Sigmoid colon (tissue), 7 donors: Measurements from ENCODE around the gene EFNA2. TPM values are rescaled to one million over a fixed set of nuclear protein-coding genes. Genes with fewer than 3 reads are reported as not detected.
A peak's percentile ranks its signal among the peaks of the same experiment; 100 is the strongest.

Experiments
- DNase-seq: peaks from one replicate; pipeline ENCODE4 v3.0.0-alpha.2; 2019
- H3K27ac ChIP-seq, 4 donors: fragments of 200-600 bp; sonication (generic); one replicate each; pipeline ENCODE4 v1.5.1; 2016 to 2019; ENCODE audit warnings: mild to moderate bottlenecking in 1 of 4
- H3K27me3 ChIP-seq, 3 donors: fragments of 200-600 bp; sonication (generic); one replicate each; pipeline ENCODE4 v1.5.1; 2019; ENCODE audit warnings: mild to moderate bottlenecking in 1 of 3
- H3K36me3 ChIP-seq, 4 donors: fragments of 200-600 bp; sonication (generic); one replicate each; pipeline ENCODE4 v1.5.1; 2016 to 2019
- H3K4me1 ChIP-seq, 4 donors: fragments of 200-600 bp; sonication (generic); one replicate each; pipeline ENCODE4 v1.5.1; 2017 to 2019
- H3K4me3 ChIP-seq, 4 donors: fragments of 200-600 bp; sonication (generic); one replicate each; pipeline ENCODE4 v1.5.1; 2017 to 2019; ENCODE audit warnings: mild to moderate bottlenecking in 2 of 4, moderate library complexity in 1 of 4
- H3K9me3 ChIP-seq, 4 donors: fragments of 200-600 bp in 3 of 4; sonication (generic) in 3 of 4; one replicate each; pipeline versions ENCODE4 v1.5.1 to v1.6.1; 2013 to 2019
- EP300 ChIP-seq, 4 donors: sonication (generic); formaldehyde crosslinking; IDR thresholded peaks; one replicate each; pipeline ENCODE4 v1.6.1; 2017; ENCODE audit warnings: antibody characterized with exemption in 4 of 4
- POLR2A ChIP-seq, 2 donors: fragments of 450-650 bp; IDR thresholded peaks; one replicate each; pipeline ENCODE4 v1.6.1; 2016; ENCODE audit warnings: antibody characterized with exemption in 2 of 2, mild to moderate bottlenecking in 2 of 2, moderate library complexity in 2 of 2
- POLR2AphosphoS5 ChIP-seq, 4 donors: sonication (generic); formaldehyde crosslinking; IDR thresholded peaks; one replicate each; pipeline ENCODE4 v1.6.1; 2017; ENCODE audit warnings: antibody characterized with exemption in 4 of 4
- WGBS, 2 donors: extraction: QIAGEN DNeasy Blood & Tissue Kit; methylation state at CpG; one replicate each; pipeline ENCODE4 v1.1.7; 2013; 5-methylcytosine and 5-hydroxymethylcytosine counted together
- intact Hi-C: fragments of 100-400 bp; cut with DNase I; formaldehyde crosslinking; loops from one replicate; pipeline ENCODE4 v1.15.1; 2023
- polyA plus RNA-seq, 3 donors: library from polyadenylated mRNA; stranded (reverse); fragments of 200-250 nt; gene quantifications; one replicate each; pipeline ENCODE4 v1.2.3, GENCODE V29; 2013
- total RNA-seq, 4 donors: library from RNA; depleted of rRNA; stranded (reverse); fragments of >200 nt; gene quantifications; one replicate each; pipeline ENCODE4 v1.1.0, GENCODE V29; 2016
- TF ChIP-seq, protein P1 (sequence below), 4 experiments: fragments of 450-650 bp in 3 of 4; fragments of 200-600 bp in 1 of 4; IDR thresholded peaks; one replicate each; pipeline ENCODE4 v1.5.1; 2016 to 2019; ENCODE audit warnings: antibody characterized with exemption in 4 of 4, mild to moderate bottlenecking in 3 of 4, moderate library complexity in 2 of 4
- donor health status: healthy with polysubstance abuse.
- donor health status: Bipolar disorder and iron deficiency.
- donor health status: healthy.

Gene EFNA2
- total and polyA plus RNA-seq, 7 donors = 23.4 to 40.6 (median 25.2) TPM; not detected in 4

DNA sequence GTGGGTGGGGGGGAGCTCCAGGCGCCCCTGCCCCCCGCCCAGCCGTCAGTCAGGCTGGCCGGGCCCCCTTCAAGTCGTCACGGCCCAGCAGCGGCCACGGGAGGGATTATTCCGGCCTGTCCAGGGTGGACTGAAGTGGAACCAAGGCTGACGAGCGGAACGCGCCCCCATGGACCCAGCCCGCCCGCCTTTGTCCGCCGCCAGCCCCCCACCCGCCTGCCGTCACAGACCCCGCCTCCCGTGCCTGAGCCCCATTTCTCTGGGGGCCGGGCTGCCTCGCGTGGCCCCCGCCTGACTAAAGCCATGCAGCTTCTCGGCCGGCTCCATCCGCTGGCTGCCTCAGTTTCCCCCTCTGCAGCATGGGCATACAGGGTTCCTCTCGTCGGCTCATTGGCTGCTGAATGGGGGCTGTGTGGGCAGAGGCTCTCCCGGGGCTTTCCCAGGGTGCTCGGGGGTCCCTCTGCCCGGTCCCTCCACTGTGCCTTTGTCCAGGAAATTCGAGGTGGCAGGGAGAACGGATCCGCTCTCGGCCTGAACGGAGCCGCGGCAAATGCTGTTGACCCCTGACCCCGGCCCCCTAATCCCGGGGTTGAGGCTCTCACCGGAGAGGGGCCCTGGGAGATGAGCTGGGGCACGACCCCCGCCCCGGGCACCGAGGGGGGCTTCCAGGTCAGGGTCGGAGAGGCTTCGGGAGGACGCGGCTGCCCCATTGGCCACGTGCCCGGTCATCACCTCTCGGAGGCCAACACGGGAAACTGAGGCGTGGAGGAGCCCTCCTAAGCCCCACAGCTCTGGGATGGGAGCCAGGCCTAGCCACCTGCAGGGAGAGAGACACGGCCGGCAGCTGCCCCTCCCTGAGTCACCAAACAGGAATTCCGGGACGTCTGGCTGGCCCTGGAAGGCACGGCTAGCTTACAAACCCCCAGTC is 27.4 kb downstream of the EFNA2 start:
- intact Hi-C loops = no loop called here
- Histone ChIP-seq H3K4me3 (no peak overlapping the region), H3K4me1 (peaks cover 0 to 12% (median 11%) of the 10 kb centered on the region in 4 donors), H3K27me3 (peaks cover 4 to 78% (median 33%) of the 10 kb centered on the region in 3 donors), H3K9me3 (no peaks in the 10 kb centered on the region), H3K27ac (no peak overlapping the region), H3K36me3 (no peaks in the 10 kb centered on the region)
- no peak for DNase-seq
- no peak for TF ChIP-seq POLR2AphosphoS5 (IDR thresholded peaks at IDR 0.05)
- 49 to 75% methylated on average over 61 of the region's 61 CpGs for WGBS, 2 donors

DNA sequence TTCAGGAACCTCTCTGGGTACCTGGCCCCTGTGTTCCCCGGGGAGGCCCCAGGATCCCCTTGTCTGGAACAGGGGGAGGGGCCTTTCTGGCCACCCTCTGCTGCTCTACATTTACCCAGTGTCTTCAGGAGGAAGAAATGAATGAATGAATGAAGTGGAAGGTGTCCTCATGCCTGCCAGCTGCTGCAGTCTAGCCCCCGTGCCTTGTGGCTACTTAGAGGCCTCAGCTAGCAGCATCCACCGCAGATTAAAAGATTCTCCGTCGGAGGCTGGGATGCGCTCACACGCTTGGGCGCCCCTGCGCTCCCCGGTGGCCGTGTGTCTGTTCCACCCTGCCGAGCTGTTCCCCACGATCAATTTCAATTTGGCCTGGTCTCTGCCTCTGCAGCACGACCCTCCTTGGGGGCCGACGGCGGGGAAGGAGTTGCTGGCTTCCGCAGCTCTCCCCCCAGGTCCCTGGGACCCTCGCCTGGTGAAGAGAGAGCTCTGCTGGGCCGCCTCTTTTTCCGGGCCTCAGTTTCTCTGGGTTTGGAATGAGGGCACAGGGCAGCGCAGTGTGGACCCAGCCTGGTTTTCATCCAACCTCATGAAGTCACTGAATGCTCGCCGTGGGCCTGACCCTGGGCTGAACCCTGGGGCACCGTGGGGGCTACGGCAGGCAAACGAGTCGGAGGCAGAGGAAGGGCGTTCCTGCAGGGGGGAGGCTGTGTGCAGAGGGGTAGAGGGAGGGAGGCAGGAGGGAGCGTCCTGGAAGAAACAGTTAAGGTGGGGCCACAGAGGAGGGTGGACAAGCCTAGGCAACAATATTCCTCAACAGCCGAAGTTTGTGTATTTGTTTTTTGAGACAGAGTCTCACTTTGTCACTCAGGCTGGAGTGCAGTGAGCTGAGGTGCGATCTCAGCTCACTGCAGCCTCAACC is 28.3 kb downstream of the EFNA2 start:
- no peaks in the 10 kb centered on the region for H3K9me3 ChIP-seq
- no peaks in the 10 kb centered on the region for H3K36me3 ChIP-seq
- H3K27ac ChIP-seq = no peak overlapping the region
- no peak overlapping the region for H3K4me3 ChIP-seq
- peaks cover 4 to 78% (median 42%) of the 10 kb centered on the region in 3 donors for H3K27me3 ChIP-seq
- DNase-seq = no peak
- intact Hi-C loops = no loop called here
- peaks cover 0 to 12% (median 11%) of the 10 kb centered on the region in 4 donors for H3K4me1 ChIP-seq
- TF ChIP-seq POLR2A (IDR thresholded peaks at IDR 0.05) = no peak
- no peak for TF ChIP-seq EP300 (IDR thresholded peaks at IDR 0.05)
- TF ChIP-seq POLR2AphosphoS5 (IDR thresholded peaks at IDR 0.05) = no peak
- TF ChIP-seq, protein P1, sequence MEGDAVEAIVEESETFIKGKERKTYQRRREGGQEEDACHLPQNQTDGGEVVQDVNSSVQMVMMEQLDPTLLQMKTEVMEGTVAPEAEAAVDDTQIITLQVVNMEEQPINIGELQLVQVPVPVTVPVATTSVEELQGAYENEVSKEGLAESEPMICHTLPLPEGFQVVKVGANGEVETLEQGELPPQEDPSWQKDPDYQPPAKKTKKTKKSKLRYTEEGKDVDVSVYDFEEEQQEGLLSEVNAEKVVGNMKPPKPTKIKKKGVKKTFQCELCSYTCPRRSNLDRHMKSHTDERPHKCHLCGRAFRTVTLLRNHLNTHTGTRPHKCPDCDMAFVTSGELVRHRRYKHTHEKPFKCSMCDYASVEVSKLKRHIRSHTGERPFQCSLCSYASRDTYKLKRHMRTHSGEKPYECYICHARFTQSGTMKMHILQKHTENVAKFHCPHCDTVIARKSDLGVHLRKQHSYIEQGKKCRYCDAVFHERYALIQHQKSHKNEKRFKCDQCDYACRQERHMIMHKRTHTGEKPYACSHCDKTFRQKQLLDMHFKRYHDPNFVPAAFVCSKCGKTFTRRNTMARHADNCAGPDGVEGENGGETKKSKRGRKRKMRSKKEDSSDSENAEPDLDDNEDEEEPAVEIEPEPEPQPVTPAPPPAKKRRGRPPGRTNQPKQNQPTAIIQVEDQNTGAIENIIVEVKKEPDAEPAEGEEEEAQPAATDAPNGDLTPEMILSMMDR (IDR thresholded peaks at IDR 0.05) = no peak
- 43 to 66% methylated on average over 32 of the region's 32 CpGs for WGBS, 2 donors

DNA sequence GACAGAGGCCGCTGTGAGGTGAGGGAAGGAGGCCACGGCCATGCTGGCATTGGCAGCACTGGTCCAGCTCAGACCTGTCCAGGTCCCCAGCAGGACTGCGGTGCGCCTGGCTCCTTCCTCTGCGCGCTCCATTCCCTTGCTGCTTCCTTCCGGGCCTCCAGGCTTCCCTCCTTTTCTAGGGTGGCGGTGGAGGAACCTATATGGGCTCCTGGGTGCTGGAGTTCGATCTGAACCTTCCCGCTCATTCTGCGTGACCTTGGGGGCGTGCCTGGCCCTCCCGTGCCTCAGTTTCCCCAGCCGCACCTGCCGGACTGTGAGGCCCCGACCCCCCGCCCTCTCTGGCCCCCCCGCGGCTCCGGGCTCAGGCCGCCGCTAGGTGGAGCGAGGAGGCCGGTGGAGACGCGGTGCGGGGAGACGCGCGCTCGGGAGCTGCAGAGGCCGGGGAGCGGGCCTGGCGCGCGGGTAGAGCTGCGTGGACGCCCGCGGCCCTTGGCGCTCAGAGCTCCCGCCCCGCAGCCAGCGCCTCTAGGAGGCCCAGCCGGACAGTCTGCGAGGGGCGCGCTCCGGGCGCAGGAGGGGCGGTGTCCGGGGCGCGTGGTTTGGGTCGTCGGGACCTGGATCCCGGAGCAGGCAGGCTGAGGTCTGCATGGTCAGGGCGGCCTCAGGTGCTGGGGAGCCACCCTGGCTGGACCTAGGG is 29.9 kb downstream of the EFNA2 start:
- Histone ChIP-seq H3K4me3 (peak overlapping the region in 3 of 4 donors; percentile 33 to 38 (median 35)), H3K27me3 (peaks cover 4 to 64% (median 44%) of the 10 kb centered on the region in 3 donors), H3K27ac (no peak overlapping the region), H3K9me3 (no peaks in the 10 kb centered on the region), H3K36me3 (no peaks in the 10 kb centered on the region), H3K4me1 (peaks cover 0 to 12% (median 11%) of the 10 kb centered on the region in 4 donors)
- DNase-seq = no peak
- no peak for TF ChIP-seq POLR2A (IDR thresholded peaks at IDR 0.05)
- no peak for TF ChIP-seq EP300 (IDR thresholded peaks at IDR 0.05)
- no peak for TF ChIP-seq POLR2AphosphoS5 (IDR thresholded peaks at IDR 0.05)
- TF ChIP-seq, protein P1 (IDR thresholded peaks at IDR 0.05) = peak; percentile 38 to 76 (median 54)
- WGBS, 2 donors = 4 to 8% methylated on average over 58 of the region's 58 CpGs
- intact Hi-C loops = loop anchor here (5.0 kb wide), 1 partner anchor 87 kb away; the partner anchor contains the start of gene GAMT

DNA sequence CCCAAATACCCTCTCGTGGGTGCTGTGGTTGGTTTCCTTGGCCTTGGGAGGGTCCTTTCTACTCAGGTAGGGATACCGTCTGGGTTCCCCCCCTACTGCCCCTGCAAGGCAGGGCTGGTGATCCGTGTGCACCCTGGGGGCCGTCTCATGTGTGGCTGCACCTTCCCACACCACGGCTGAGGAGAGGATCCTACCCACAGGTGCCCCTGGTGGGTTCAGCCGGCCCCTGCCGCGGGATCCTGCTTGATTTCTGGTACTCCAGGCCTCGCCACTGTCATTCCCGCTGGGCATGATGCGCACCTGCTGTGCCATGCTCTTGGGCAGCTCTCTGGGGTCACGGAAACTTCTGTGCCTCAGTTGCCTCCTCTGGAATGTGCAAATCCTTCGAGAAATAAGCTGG is 30.8 kb downstream of the EFNA2 start:
- no peaks in the 10 kb centered on the region for H3K9me3 ChIP-seq
- no peak for TF ChIP-seq POLR2AphosphoS5 (IDR thresholded peaks at IDR 0.05)
- TF ChIP-seq EP300 (IDR thresholded peaks at IDR 0.05) = no peak
- TF ChIP-seq POLR2A (IDR thresholded peaks at IDR 0.05) = no peak
- TF ChIP-seq, protein P1 (IDR thresholded peaks at IDR 0.05) = no peak
- 63 to 80% methylated on average over 13 of the region's 13 CpGs for WGBS, 2 donors
- DNase-seq = no peak
- no peaks in the 10 kb centered on the region for H3K36me3 ChIP-seq
- H3K4me1 ChIP-seq = peaks cover 0 to 12% (median 11%) of the 10 kb centered on the region in 4 donors
- H3K27me3 ChIP-seq = peaks cover 4 to 57% (median 44%) of the 10 kb centered on the region in 3 donors
- intact Hi-C loops = loop anchor here (5.0 kb wide), 1 partner anchor 86 kb away; the partner anchor contains the start of gene GAMT
- H3K4me3 ChIP-seq = no peak overlapping the region
- H3K27ac ChIP-seq = no peak overlapping the region
